ENCODE data around the gene TBC1D17.

DNA sequence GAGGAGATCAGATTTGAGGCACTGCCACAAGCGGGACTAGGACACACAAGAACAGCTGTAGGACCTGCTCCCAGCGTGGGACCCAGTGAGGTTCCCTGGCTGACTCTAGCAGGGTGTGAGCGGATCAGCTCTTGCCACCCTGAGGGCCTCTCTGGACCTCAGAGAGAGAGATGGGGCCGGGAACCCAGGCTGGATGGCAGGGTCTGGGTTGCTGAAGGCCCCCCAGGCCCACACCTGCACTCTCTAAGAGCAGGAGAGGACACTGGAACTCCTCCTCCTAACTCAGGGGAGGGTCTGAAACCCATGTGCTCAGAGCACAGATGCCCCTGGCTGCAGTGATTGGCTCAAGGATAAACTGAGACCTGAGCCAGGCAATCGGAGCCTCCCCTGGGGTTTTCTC is 32.7 kb downstream of the TBC1D17 start:
- TF ChIP-seq, protein P1, sequence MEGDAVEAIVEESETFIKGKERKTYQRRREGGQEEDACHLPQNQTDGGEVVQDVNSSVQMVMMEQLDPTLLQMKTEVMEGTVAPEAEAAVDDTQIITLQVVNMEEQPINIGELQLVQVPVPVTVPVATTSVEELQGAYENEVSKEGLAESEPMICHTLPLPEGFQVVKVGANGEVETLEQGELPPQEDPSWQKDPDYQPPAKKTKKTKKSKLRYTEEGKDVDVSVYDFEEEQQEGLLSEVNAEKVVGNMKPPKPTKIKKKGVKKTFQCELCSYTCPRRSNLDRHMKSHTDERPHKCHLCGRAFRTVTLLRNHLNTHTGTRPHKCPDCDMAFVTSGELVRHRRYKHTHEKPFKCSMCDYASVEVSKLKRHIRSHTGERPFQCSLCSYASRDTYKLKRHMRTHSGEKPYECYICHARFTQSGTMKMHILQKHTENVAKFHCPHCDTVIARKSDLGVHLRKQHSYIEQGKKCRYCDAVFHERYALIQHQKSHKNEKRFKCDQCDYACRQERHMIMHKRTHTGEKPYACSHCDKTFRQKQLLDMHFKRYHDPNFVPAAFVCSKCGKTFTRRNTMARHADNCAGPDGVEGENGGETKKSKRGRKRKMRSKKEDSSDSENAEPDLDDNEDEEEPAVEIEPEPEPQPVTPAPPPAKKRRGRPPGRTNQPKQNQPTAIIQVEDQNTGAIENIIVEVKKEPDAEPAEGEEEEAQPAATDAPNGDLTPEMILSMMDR (IDR thresholded peaks at IDR 0.05), result no peak
- TF ChIP-seq POLR2A (IDR thresholded peaks at IDR 0.05), result no peak

Measured in adrenal gland (tissue), 5 donors.